ENCODE results near the gene RFNG. TPM values are rescaled to one million over a fixed set of nuclear protein-coding genes. Genes with fewer than 3 reads are reported as not detected.

The RFNG gene
- total RNA-seq, 2 donors from 2014 or later = 46.3 to 54.5 TPM

DNA sequence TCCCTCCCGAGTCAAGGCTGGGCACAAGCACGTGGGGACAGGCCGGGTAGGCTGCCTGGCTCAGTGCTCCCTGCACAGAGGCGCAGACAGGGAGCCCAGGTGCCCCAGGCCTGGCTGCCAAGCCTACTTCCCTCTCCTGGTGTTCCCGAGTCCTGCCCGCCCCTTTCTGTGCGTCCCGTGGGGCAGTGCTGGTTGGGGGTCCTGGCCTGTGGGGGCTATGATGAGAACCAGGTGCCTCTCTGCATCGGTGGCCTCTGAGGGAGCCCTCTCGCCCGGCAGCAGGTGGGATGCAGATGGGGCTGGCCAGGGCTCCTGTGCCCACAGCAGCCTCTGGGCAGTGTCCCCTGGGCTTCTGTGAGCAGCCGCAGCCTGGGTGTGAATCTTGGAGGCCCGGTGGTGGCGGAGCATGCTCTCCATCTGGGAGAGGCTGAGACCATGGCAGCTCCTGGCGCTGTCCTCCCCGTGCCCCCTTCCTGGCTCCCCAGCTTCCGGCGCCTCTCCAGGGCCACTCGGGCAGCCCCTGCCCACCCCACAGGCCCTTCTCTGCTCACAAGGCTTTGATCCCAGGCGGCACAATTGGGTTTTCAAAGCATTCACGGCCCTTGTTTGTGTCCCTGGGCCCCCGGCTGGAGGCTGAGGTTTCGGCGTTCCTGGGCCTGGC is 36.2 kb downstream of the RFNG start:
- peaks cover 8% of the 10 kb centered on the region for H3K36me3 Mint-ChIP-seq (ENCODE audit: low read depth)
- TF ChIP-seq, protein P1, sequence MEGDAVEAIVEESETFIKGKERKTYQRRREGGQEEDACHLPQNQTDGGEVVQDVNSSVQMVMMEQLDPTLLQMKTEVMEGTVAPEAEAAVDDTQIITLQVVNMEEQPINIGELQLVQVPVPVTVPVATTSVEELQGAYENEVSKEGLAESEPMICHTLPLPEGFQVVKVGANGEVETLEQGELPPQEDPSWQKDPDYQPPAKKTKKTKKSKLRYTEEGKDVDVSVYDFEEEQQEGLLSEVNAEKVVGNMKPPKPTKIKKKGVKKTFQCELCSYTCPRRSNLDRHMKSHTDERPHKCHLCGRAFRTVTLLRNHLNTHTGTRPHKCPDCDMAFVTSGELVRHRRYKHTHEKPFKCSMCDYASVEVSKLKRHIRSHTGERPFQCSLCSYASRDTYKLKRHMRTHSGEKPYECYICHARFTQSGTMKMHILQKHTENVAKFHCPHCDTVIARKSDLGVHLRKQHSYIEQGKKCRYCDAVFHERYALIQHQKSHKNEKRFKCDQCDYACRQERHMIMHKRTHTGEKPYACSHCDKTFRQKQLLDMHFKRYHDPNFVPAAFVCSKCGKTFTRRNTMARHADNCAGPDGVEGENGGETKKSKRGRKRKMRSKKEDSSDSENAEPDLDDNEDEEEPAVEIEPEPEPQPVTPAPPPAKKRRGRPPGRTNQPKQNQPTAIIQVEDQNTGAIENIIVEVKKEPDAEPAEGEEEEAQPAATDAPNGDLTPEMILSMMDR (conservative IDR thresholded peaks at IDR 0.05) = no peak
- H3K36me3 ChIP-seq (ENCODE audit: control insufficient read depth, insufficient read depth, low read length) = peaks cover 7% of the 10 kb centered on the region
- H3K27me3 Mint-ChIP-seq (ENCODE audit: insufficient read depth) = no peaks in the 10 kb centered on the region
- H3K9me3 ChIP-seq (ENCODE audit: control insufficient read depth, low read length) = no peaks in the 10 kb centered on the region
- H3K27ac ChIP-seq (ENCODE audit: low read depth, low read length) = peak overlapping the region; percentile 24
- no peak overlapping the region for H3K4me3 Mint-ChIP-seq
- no peaks in the 10 kb centered on the region for H3K4me1 ChIP-seq (ENCODE audit: control insufficient read depth, insufficient read depth, low read length)
- no peak overlapping the region for H3K27ac Mint-ChIP-seq
- H3K27me3 ChIP-seq (ENCODE audit: control insufficient read depth, insufficient read depth, low read length, poor library complexity, severe bottlenecking) = no peaks in the 10 kb centered on the region
- H3K4me1 Mint-ChIP-seq = no peaks in the 10 kb centered on the region
- WGBS, 2 experiments (ENCODE audit: insufficient coverage in 1 of 2, insufficient read length in 1 of 2) = 86 to 89% methylated on average over 6 to 22 of the region's 24 CpGs
- DNase-seq = no peak
- no peak overlapping the region for H3K4me3 ChIP-seq (ENCODE audit: low read length)
- H3K9ac ChIP-seq (ENCODE audit: extremely low read depth, low read length, poor library complexity, severe bottlenecking) = no peak overlapping the region
- no peaks in the 10 kb centered on the region for H3K9me3 Mint-ChIP-seq

DNA sequence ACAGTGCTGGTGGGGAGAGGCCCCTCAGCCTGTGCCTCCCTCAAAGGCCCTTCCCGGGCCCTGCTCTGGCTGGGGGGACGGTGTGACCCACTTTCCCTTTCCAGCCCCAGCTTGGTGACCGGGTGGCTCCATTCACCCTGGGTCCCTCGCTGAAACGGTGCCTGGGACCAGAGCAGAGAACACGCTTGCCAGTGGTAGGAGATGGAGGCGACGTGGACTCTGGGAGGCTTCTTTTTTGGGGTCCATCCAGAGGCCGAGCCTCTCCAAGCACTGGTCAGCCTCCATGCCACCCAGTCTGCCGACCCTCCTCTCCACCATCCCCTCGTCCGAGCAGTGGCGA is 36.7 kb downstream of the RFNG start:
- Histone ChIP-seq H3K4me3 (ENCODE audit: low read length) (no peak overlapping the region), H3K36me3 (ENCODE audit: control insufficient read depth, insufficient read depth, low read length) (peaks cover 7% of the 10 kb centered on the region), H3K9ac (ENCODE audit: extremely low read depth, low read length, poor library complexity, severe bottlenecking) (no peak overlapping the region), H3K4me1 (ENCODE audit: control insufficient read depth, insufficient read depth, low read length) (no peaks in the 10 kb centered on the region), H3K9me3 (ENCODE audit: control insufficient read depth, low read length) (no peaks in the 10 kb centered on the region), H3K27me3 (ENCODE audit: control insufficient read depth, insufficient read depth, low read length, poor library complexity, severe bottlenecking) (no peaks in the 10 kb centered on the region), H3K27ac (ENCODE audit: low read depth, low read length) (no peak overlapping the region)
- TF ChIP-seq, protein P1 (conservative IDR thresholded peaks at IDR 0.05) = no peak
- H3K9me3 Mint-ChIP-seq = no peaks in the 10 kb centered on the region
- H3K27ac Mint-ChIP-seq = no peak overlapping the region
- no peak for DNase-seq
- H3K36me3 Mint-ChIP-seq (ENCODE audit: low read depth) = peaks cover 8% of the 10 kb centered on the region
- no peaks in the 10 kb centered on the region for H3K4me1 Mint-ChIP-seq
- WGBS, 2 experiments (ENCODE audit: insufficient coverage in 1 of 2, insufficient read length in 1 of 2) = 91 to 92% methylated on average over 13 of the region's 13 CpGs
- H3K27me3 Mint-ChIP-seq (ENCODE audit: insufficient read depth) = no peaks in the 10 kb centered on the region
- no peak overlapping the region for H3K4me3 Mint-ChIP-seq

DNA sequence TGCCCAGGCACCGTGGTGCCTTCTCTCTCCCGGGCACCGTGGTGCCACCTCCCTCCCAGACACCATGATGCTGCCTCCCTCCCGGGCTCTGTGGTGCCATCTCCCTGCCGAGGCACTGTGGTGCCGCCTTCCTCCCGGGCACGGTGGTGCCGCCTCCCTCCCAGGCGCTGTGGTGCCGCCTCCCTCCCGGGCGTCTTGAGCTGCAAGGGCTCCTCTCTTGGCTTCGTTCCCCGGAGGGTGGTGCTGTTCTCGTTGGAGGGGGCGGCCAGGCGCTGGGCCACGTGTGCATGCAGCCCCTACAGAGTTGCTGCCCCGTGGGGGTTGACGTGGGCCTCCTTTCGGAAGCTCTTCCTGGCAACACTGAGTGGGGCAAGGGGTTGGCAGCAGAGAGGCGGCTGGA is 37.2 kb downstream of the RFNG start:
- H3K9me3 ChIP-seq (ENCODE audit: control insufficient read depth, low read length) = no peaks in the 10 kb centered on the region
- Mint-ChIP-seq H3K9me3 (no peaks in the 10 kb centered on the region), H3K27ac (no peak overlapping the region), H3K27me3 (ENCODE audit: insufficient read depth) (no peaks in the 10 kb centered on the region), H3K36me3 (ENCODE audit: low read depth) (peaks cover 8% of the 10 kb centered on the region), H3K4me3 (no peak overlapping the region), H3K4me1 (no peaks in the 10 kb centered on the region)
- no peak overlapping the region for H3K27ac ChIP-seq (ENCODE audit: low read depth, low read length)
- no peak for DNase-seq
- no peaks in the 10 kb centered on the region for H3K4me1 ChIP-seq (ENCODE audit: control insufficient read depth, insufficient read depth, low read length)
- TF ChIP-seq, protein P1 (conservative IDR thresholded peaks at IDR 0.05) = no peak
- no peaks in the 10 kb centered on the region for H3K27me3 ChIP-seq (ENCODE audit: control insufficient read depth, insufficient read depth, low read length, poor library complexity, severe bottlenecking)
- WGBS, 2 experiments (ENCODE audit: insufficient coverage in 1 of 2, insufficient read length in 1 of 2) = 93% methylated on average over 12 to 23 of the region's 23 CpGs
- no peak overlapping the region for H3K9ac ChIP-seq (ENCODE audit: extremely low read depth, low read length, poor library complexity, severe bottlenecking)
- peaks cover 7% of the 10 kb centered on the region for H3K36me3 ChIP-seq (ENCODE audit: control insufficient read depth, insufficient read depth, low read length)
- no peak overlapping the region for H3K4me3 ChIP-seq (ENCODE audit: low read length)
